Thymus (tissue), 11 donors: ENCODE measurements around the gene SIRT2. TPM values are rescaled to one million over a fixed set of nuclear protein-coding genes. Genes with fewer than 3 reads are reported as not detected.

Experiments
- DNase-seq, 9 donors: peaks; one replicate each; pipeline ENCODE4 v3.0.0-alpha.2; 2013; ENCODE audit warnings: low spot score in 9 of 9, low read depth in 6 of 9, missing footprints in 1 of 9
- H3K27ac ChIP-seq, 2 donors: one replicate each; pipeline ENCODE4 v1.5.1; 2013; ENCODE audit warnings: control low read depth in 1 of 2, low read depth in 1 of 2, low read length in 1 of 2, mild to moderate bottlenecking in 1 of 2, moderate library complexity in 1 of 2
- H3K27me3 ChIP-seq, 2 donors: one replicate each; pipeline ENCODE4 v1.5.1; 2013; ENCODE audit warnings: low read length in 1 of 2; ENCODE audit not compliant: control insufficient read depth in 2 of 2, insufficient read depth in 1 of 2
- H3K36me3 ChIP-seq, 2 donors: one replicate each; pipeline ENCODE4 v1.5.1; 2013; ENCODE audit warnings: low read length in 1 of 2, mild to moderate bottlenecking in 1 of 2, moderate library complexity in 1 of 2; ENCODE audit not compliant: control insufficient read depth in 2 of 2, insufficient read depth in 2 of 2
- H3K4me1 ChIP-seq, 2 donors: one replicate each; pipeline ENCODE4 v1.5.1; 2013; ENCODE audit warnings: low read length in 2 of 2; ENCODE audit not compliant: control insufficient read depth in 2 of 2, insufficient read depth in 2 of 2
- H3K4me3 ChIP-seq, 2 donors: one replicate each; pipeline ENCODE4 v1.5.1; 2013; ENCODE audit warnings: low read length in 2 of 2, control low read depth in 1 of 2, mild to moderate bottlenecking in 1 of 2
- H3K9me3 ChIP-seq, 2 donors: one replicate each; pipeline ENCODE4 v1.5.1; 2013; ENCODE audit warnings: low read length in 1 of 2, mild to moderate bottlenecking in 1 of 2; ENCODE audit not compliant: control insufficient read depth in 2 of 2, insufficient read depth in 1 of 2
- WGBS: extraction: QIAGEN DNeasy Blood & Tissue Kit; methylation state at CpG from one replicate; pipeline ENCODE4 v1.1.7; 2013; 5-methylcytosine and 5-hydroxymethylcytosine counted together
- polyA plus RNA-seq: library from polyadenylated mRNA; stranded (reverse); fragments of 200-250 nt; gene quantifications from one replicate; pipeline ENCODE4 v1.2.3, GENCODE V29; 2013
- total RNA-seq: library from RNA; stranded (reverse); fragments of 120-200 nt; gene quantifications from one replicate; pipeline ENCODE4 v1.2.4, GENCODE V29; 2013
- donor health status: healthy.

SIRT2 gene
- total and polyA plus RNA-seq, 2 donors = 26.8 to 38.3 TPM

DNA sequence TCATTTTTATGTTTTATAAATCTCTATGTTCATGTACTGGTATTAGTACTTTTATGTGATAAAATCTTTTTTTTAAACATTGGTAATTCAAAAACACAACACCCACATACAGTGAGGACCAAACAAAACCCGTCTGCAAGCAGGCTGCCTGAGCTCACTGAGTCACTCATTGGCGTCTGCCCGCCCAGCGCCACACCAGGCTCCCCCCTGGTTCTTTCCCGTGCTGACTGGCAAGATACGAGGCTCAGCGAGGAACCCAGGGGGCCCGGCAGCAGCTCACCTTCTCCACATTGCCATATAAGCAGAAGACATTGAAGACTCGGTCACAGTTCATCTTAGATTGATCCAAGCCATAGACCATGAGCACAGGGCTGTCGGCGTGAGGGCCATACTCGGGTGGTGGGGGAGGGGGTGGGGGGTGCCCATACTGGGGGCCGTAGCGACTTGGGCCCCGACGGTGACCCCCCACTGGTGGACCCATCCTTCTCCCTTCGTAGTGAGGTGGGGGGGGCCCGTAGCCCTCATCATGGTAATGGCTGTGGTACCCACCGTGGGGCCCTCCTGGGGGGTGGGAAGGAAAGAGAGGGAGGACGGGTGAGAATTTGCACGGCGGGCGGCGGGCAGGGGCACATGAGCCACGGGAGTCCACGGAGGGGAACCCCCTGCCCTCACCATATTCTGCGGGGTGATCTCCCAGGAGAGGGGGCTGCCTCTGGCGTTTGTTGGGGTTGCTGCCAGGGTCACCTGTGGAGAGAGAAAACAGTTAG is 59.4 kb downstream of the SIRT2 start:
- peaks cover 92 to 96% of the 10 kb centered on the region in 2 donors for H3K36me3 ChIP-seq
- no peaks in the 10 kb centered on the region for H3K9me3 ChIP-seq
- H3K27me3 ChIP-seq = no peaks in the 10 kb centered on the region
- 97% methylated on average over 28 of the region's 28 CpGs for WGBS
- H3K4me1 ChIP-seq = peaks cover 9 to 31% of the 10 kb centered on the region in 2 donors
- DNase-seq = no peak
- H3K27ac ChIP-seq = no peak overlapping the region
- H3K4me3 ChIP-seq = no peak overlapping the region

DNA sequence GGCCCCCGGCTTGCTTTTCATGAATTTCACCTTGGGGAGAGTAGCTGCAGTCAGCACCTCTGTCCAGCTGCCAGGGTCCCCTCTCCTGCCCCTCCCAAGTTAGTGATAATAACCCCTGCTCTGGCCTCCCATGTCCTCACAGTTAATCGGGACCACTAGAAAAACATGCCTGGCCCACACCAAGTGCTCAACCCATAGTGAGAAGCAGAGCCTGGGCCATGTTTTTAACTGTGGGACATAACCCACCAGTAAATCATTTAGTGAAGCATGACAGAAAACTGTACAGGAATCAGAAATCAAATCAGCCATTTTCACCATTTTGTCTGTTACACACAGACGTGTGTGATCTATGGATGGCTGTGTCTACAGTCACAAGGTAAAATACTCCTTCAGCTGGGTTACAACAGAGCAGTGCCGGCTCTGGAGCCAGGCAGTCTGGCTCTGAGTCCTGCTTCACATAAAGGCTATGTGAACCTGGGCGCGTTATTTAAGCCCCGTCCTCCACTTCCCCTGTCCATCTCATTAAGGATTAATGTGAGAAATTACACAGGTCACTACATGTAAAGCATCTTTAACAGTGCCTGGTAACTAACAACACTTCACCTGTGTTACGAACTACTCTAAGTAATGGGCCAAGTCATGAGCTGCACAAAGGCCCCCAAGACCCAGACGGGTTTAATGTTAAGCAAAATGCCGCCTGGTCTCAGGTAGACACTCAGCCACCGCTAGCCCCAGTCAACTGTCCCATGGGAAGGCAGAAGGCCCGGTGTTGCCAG is 60.2 kb downstream of the SIRT2 start:
- WGBS = 93% methylated on average over 12 of the region's 12 CpGs
- Histone ChIP-seq H3K36me3 (peaks cover 83 to 91% of the 10 kb centered on the region in 2 donors), H3K4me1 (peaks cover 9 to 29% of the 10 kb centered on the region in 2 donors), H3K27me3 (no peaks in the 10 kb centered on the region), H3K27ac (no peak overlapping the region), H3K4me3 (no peak overlapping the region), H3K9me3 (no peaks in the 10 kb centered on the region)
- no peak for DNase-seq

GRCh38 chr19:38838208-38838985 is 61.0 kb downstream of the SIRT2 start:
- Histone ChIP-seq H3K4me1 (peaks cover 7 to 21% of the 10 kb centered on the region in 2 donors), H3K36me3 (peaks cover 76 to 83% of the 10 kb centered on the region in 2 donors), H3K4me3 (no peak overlapping the region), H3K27me3 (no peaks in the 10 kb centered on the region), H3K27ac (no peak overlapping the region), H3K9me3 (no peaks in the 10 kb centered on the region)
- DNase-seq = no peak
- WGBS = 93% methylated on average over 19 of the region's 19 CpGs

GRCh38 chr19:38837656-38838121 is 61.7 kb downstream of the SIRT2 start:
- no peak overlapping the region for H3K27ac ChIP-seq
- H3K9me3 ChIP-seq = no peaks in the 10 kb centered on the region
- 98% methylated on average over 7 of the region's 7 CpGs for WGBS
- peaks cover 69 to 76% of the 10 kb centered on the region in 2 donors for H3K36me3 ChIP-seq
- peaks cover under 1 to 14% of the 10 kb centered on the region in 2 donors for H3K4me1 ChIP-seq
- H3K27me3 ChIP-seq = no peaks in the 10 kb centered on the region
- H3K4me3 ChIP-seq = no peak overlapping the region
- no peak for DNase-seq

DNA sequence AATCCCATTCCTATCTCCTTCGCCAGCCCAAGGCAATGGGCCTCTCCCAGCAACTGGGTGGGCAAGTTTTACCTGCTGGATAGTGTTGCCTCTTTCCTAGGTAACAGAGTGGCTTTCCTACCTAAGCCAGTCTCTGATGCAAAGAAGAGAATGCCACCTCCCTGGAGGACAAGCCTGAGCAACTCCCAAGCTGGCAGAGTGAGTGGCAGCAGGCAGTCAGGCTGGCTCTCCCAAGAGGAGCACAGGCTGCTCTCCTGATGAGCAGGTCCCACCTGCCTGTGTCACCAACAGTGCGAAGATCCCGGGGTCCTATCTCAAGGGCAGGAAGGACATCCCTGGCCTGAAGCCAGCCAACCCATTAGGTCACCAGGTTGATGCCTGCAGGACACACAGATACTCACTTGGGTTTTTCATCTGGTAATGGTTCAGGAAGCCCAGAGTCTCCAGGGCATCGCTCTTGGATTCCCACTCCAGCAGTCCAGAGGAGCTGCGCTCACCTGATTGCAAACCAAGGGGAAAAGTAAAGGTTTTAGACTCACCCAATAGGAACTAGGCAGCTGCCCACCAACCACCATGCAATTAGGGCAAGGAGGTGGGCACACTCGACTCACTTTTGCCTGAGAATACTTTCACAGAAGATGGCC is 62.3 kb downstream of the SIRT2 start:
- WGBS = 98% methylated on average over 6 of the region's 6 CpGs
- H3K36me3 ChIP-seq = peaks cover 64 to 70% of the 10 kb centered on the region in 2 donors
- H3K27me3 ChIP-seq = no peaks in the 10 kb centered on the region
- H3K4me3 ChIP-seq = no peak overlapping the region
- peaks cover 0 to 11% of the 10 kb centered on the region in 2 donors for H3K4me1 ChIP-seq
- H3K9me3 ChIP-seq = no peaks in the 10 kb centered on the region
- no peak for DNase-seq
- no peak overlapping the region for H3K27ac ChIP-seq

- no peaks in the 10 kb centered on the region for H3K27me3 ChIP-seq
- DNase-seq = no peak
- no peak overlapping the region for H3K27ac ChIP-seq
- 97% methylated on average over 8 of the region's 8 CpGs for WGBS
- H3K9me3 ChIP-seq = no peaks in the 10 kb centered on the region
- H3K4me3 ChIP-seq = no peak overlapping the region
- H3K36me3 ChIP-seq = peaks cover 56 to 63% of the 10 kb centered on the region in 2 donors
- peaks cover 0 to 3% of the 10 kb centered on the region in 2 donors for H3K4me1 ChIP-seq
These were observed 63.0 kb downstream of the SIRT2 start for GRCh38 chr19:38836159-38836982.

DNA sequence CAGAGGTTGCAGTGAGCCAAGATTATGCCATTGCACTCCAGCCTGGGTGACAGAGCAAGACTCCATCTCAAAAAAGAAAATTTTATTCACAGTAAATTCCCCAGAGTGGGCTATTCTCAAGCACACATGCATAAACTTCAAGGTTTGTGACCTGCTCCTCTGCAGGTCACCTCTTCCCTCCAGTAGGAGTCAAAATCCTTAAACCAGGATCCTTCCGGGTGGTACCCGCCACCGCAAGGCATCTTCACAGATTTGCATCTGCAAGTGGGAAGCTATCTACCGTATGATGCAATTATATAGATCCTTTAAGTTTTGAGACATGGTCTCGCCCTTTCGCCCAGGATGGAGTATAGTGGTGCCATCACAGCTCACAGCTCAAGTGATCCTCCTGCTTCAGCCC is 64.8 kb downstream of the SIRT2 start:
- H3K4me1 ChIP-seq = peaks cover 2 to 10% of the 10 kb centered on the region in 2 donors
- 99% methylated on average over 6 of the region's 6 CpGs for WGBS
- H3K27me3 ChIP-seq = no peaks in the 10 kb centered on the region
- peaks cover 46% of the 10 kb centered on the region in 2 donors for H3K36me3 ChIP-seq
- DNase-seq = no peak
- no peaks in the 10 kb centered on the region for H3K9me3 ChIP-seq
- H3K27ac ChIP-seq = no peak overlapping the region
- no peak overlapping the region for H3K4me3 ChIP-seq

- WGBS = 96% methylated on average over 4 of the region's 4 CpGs
- Histone ChIP-seq H3K4me1 (peaks cover 2 to 10% of the 10 kb centered on the region in 2 donors), H3K27ac (no peak overlapping the region), H3K36me3 (peaks cover 41 to 42% of the 10 kb centered on the region in 2 donors), H3K9me3 (no peaks in the 10 kb centered on the region), H3K4me3 (no peak overlapping the region), H3K27me3 (no peaks in the 10 kb centered on the region)
- no peak for DNase-seq
These were observed 65.3 kb downstream of the SIRT2 start for GRCh38 chr19:38834104-38834490.
